Uterus (tissue), 4 donors: Measurements from ENCODE around the gene ZNF550. TPM values are rescaled to one million over a fixed set of nuclear protein-coding genes. Genes with fewer than 3 reads are reported as not detected.
A peak's percentile ranks its signal among the peaks of the same experiment; 100 is the strongest.
"Not testable (repeated sequence)": the region's sequence is repeated elsewhere in the genome, so short reads cannot be mapped to it uniquely, and the experiment has no call there.

Source experiments
- DNase-seq, 2 donors: peaks; one replicate each; pipeline ENCODE4 v3.0.0-alpha.2; 2019 to 2020
- H3K27ac ChIP-seq, 2 donors: fragments of 200-600 bp; sonication (generic); 1 replicate in 1 of 2; 2 replicates in 1 of 2; pipeline ENCODE4 v1.5.1; 2016 to 2018
- H3K27me3 ChIP-seq, 2 donors: fragments of 200-600 bp; sonication (generic); one replicate each; pipeline ENCODE4 v1.5.1; 2018 to 2019; ENCODE audit warnings: control low read depth in 1 of 2
- H3K36me3 ChIP-seq, 2 donors: fragments of 200-600 bp; sonication (generic); one replicate each; pipeline ENCODE4 v1.5.1; 2019; ENCODE audit warnings: control low read depth in 1 of 2
- H3K4me1 ChIP-seq, 2 donors: fragments of 200-600 bp; sonication (generic); one replicate each; pipeline ENCODE4 v1.5.1; 2018 to 2019; ENCODE audit warnings: control low read depth in 1 of 2
- H3K4me3 ChIP-seq, 2 donors: fragments of 200-600 bp; sonication (generic); 1 replicate in 1 of 2; 2 replicates in 1 of 2; pipeline ENCODE4 v1.5.1; 2018 to 2019; ENCODE audit warnings: mild to moderate bottlenecking in 1 of 2
- H3K9me3 ChIP-seq, 2 donors: fragments of 200-600 bp; sonication (generic); one replicate each; pipeline ENCODE4 v1.5.1; 2019; ENCODE audit warnings: control low read depth in 1 of 2
- CTCF ChIP-seq, 4 experiments: fragments of 200-600 bp in 2 of 4; fragments of 450-650 bp in 2 of 4; sonication (generic) in 2 of 4; IDR thresholded peaks; one replicate each; pipeline ENCODE4 v1.5.1; 2016 to 2019; ENCODE audit warnings: antibody characterized with exemption in 4 of 4, mild to moderate bottlenecking in 2 of 4, moderate library complexity in 1 of 4
- POLR2A ChIP-seq, 2 donors: fragments of 450-650 bp; IDR thresholded peaks; one replicate each; pipeline ENCODE4 v1.6.1; 2016; ENCODE audit warnings: antibody characterized with exemption in 2 of 2, mild to moderate bottlenecking in 1 of 2, moderate library complexity in 1 of 2
- intact Hi-C: fragments of 100-400 bp; cut with DNase I; formaldehyde crosslinking; loops from one replicate; pipeline ENCODE4 v1.15.1; 2023; ENCODE audit warnings: low total_unique reads
- total RNA-seq, 4 donors: library from RNA; depleted of rRNA in 3 of 4; stranded (reverse); fragments of >200 nt in 3 of 4; gene quantifications; one replicate each; pipeline versions ENCODE4 v1.1.0 to v1.2.4, GENCODE V29; 2014 to 2023
- donor health status: DM: yes; HTN: yes; CAD: no.

ZNF550 gene
- total RNA-seq, 4 donors from 2014 or later, result 4.4 to 25.6 (median 6.9) TPM

GRCh38 chr19:57537953-57538547, 21.6 kb downstream of the ZNF550 start:
- H3K9me3 ChIP-seq, result peaks cover 3 to 98% of the 10 kb centered on the region in 2 donors

GRCh38 chr19:57527136-57527881, 32.4 kb downstream of the ZNF550 start, which contains the start of gene ZNF549:
Gene ZNF549 (plus strand): TSS chr19:57527356. CDS start chr19:57527574, 218 bp downstream.
- Histone ChIP-seq H3K27me3 (no peaks in the 10 kb centered on the region), H3K4me1 (no peaks in the 10 kb centered on the region), H3K36me3 (no peaks in the 10 kb centered on the region), H3K27ac (peak within 1 kb of the TSS; percentile 49 to 58), H3K9me3 (peaks cover 0 to 22% of the 10 kb centered on the region in 2 donors), H3K4me3 (peak within 1 kb of the TSS; percentile 72 to 91)
- TF ChIP-seq POLR2A (IDR thresholded peaks at IDR 0.05) (no peak), CTCF (IDR thresholded peaks at IDR 0.05) (no peak)
- intact Hi-C loops, result no loop called here
- DNase-seq, result peak; percentile 81 to 86

More at GRCh38 chr19:57537953-57538547, 21.6 kb downstream of the ZNF550 start:
- intact Hi-C loops, result no loop called here
- Histone ChIP-seq H3K4me3 (no peak overlapping the region), H3K4me1 (no peaks in the 10 kb centered on the region), H3K36me3 (no peaks in the 10 kb centered on the region), H3K27ac (no peak overlapping the region), H3K27me3 (no peaks in the 10 kb centered on the region)
- TF ChIP-seq CTCF (IDR thresholded peaks at IDR 0.05) (no peak), POLR2A (IDR thresholded peaks at IDR 0.05) (no peak)
- no peak for DNase-seq

GRCh38 chr19:57518021-57518420, 41.6 kb downstream of the ZNF550 start:
- H3K27me3 ChIP-seq, H3K36me3 ChIP-seq, H3K27ac ChIP-seq, intact Hi-C loops, H3K4me1 ChIP-seq, DNase-seq, H3K4me3 ChIP-seq, H3K9me3 ChIP-seq: not testable (repeated sequence)

- Histone ChIP-seq H3K27me3 (no peaks in the 10 kb centered on the region), H3K9me3 (peaks cover 0 to 27% of the 10 kb centered on the region in 2 donors), H3K36me3 (no peaks in the 10 kb centered on the region), H3K27ac (no peak overlapping the region), H3K4me1 (no peaks in the 10 kb centered on the region), H3K4me3 (no peak overlapping the region)
- no peak for DNase-seq
- TF ChIP-seq CTCF (IDR thresholded peaks at IDR 0.05) (no peak), POLR2A (IDR thresholded peaks at IDR 0.05) (no peak)
- intact Hi-C loops, result no loop called here
Observed at GRCh38 chr19:57515255-57515654, 44.4 kb downstream of the ZNF550 start.

- Histone ChIP-seq H3K27ac (no peak overlapping the region), H3K36me3 (no peaks in the 10 kb centered on the region), H3K4me1 (no peaks in the 10 kb centered on the region), H3K27me3 (no peaks in the 10 kb centered on the region), H3K4me3 (no peak overlapping the region), H3K9me3 (peaks cover 0 to 42% of the 10 kb centered on the region in 2 donors)
- DNase-seq, result no peak
- intact Hi-C loops, result no loop called here
- TF ChIP-seq POLR2A (IDR thresholded peaks at IDR 0.05) (no peak), CTCF (IDR thresholded peaks at IDR 0.05) (no peak)
Observed at GRCh38 chr19:57512845-57513244, 46.8 kb downstream of the ZNF550 start.
